ENCODE measurements around the gene KRT6C. TPM values are rescaled to one million over a fixed set of nuclear protein-coding genes. Genes with fewer than 3 reads are reported as not detected.

KRT6C gene
- total RNA-seq, 1 donor = not detected

DNA sequence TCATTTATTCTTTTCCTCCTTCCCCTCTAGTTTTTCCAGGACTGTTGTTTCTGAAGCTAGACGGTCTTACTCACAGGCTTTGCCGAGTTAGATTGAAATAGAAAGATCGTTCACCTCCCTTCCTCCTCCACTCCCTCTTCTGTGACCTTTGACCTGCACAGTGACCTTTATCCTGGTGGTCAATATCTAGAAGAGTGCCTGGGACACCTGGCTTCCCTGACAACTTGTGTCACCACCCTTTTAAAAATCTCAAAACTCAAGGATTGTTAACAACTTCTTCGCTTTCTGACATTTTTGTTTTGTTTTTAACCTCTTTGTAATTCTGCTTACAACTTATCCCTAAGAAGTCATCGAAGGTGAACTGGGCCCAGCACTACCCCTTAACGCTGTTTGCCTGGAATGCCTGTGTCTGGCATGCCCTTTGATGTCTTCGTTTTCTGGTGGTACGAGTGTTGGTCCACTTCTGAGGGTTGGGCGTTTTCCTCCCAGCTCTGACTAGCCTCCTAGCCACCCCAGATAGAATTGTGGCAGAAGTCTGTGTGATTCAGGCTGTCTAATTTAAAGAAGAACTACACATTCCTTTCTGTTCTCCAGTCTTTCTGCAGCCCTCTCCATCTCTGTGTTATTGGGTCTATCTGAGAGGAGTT lies 36.7 kb downstream of the KRT6C start:
- no peak for DNase-seq (ENCODE audit: low read depth in 2 of 3, low spot score in 2 of 3)

DNA sequence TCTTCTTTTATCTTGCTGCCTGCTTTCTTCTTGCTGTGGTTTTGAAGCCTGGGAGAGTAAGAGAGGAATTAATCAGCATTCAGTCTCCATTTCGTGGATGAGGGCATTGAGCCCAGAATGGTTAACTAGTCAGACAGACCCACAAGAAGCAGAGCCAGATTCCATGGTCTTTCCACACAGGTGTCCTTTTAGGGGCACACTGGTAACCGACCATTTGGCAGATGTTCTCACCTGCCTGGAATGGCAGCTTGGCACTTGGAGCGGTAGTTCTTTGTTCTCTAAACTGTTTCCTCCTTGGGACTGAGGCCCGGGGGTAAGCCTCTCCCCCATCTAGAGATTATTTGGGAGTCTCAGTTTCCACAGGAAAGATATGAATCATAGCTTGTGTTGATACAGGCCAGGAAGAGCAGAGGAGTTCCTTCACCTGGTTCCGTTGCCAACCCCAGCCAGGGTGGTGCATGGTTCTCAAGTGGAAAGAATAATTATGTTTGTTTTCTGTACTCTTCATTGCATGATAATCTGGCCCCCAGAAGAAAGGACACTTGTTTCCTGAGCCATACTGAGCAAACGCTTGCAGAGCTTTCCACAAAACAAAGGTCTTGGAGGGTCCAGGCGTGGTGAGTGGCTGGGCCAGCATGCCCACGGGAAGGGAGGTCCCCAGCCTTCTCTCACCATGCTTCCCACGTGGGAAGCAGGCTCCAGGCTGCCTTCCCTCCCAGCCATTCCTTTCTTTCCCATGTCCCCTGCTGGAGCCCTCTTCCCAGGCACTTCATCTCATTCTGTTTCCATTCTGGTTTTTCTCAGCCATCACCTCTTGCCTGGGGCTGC lies 37.4 kb downstream of the KRT6C start:
- DNase-seq (ENCODE audit: low read depth in 2 of 3, low spot score in 2 of 3) = no peak

DNA sequence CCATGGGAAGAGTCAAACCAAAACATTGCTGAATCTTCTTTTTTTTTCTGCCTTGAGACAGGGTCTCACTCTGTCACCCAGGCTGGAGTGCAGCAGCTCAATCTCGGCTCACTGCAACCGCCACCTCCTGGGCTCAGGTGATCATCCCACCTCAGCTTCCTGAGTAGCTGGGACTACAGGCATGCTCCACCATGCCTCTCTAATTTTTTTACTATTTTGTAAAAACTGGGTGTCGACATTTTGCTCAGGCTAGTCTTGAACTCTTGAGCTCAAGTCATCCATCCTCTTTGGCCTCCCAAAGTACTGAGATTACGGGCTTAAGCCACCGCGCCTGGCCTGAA lies 38.0 kb downstream of the KRT6C start:
- DNase-seq (ENCODE audit: low read depth in 2 of 3, low spot score in 2 of 3) = no peak

DNA sequence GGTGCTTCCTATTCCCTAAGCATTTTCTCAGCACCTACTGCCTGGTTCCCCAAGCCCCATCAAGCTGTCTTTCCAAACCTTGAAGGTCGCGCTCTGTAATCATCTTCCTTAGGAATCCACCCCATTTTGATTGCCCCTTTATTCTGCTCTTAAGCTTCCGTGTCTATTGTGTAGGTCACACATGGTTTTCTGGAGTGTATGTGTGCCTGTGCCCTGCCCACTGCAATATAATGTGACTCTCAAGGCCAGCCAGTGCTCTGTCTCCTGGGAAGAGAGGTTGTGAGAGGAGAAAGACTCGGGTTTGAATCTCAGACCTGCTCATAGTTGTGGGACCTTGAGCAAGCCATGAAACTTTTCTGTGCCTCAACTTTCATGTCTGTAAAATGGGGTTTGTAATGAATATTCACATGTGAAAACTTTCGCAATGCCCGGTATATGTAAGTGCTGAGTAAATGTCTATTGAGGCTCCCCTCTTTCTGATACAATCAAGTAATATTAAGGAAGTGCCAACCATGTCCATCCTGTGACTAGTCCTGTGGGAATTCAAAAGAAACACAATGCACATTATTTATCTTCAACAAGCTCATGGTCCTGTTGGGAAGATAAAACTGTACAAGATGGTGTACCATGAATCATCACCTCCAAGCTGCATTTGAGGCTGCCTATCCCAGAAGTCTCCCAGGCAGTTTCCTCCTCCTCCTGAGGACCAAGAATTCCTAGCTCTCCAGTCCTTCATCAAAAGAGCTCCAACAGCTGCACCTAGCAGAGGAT lies 38.7 kb downstream of the KRT6C start:
- no peak for DNase-seq (ENCODE audit: low read depth in 2 of 3, low spot score in 2 of 3)

DNA sequence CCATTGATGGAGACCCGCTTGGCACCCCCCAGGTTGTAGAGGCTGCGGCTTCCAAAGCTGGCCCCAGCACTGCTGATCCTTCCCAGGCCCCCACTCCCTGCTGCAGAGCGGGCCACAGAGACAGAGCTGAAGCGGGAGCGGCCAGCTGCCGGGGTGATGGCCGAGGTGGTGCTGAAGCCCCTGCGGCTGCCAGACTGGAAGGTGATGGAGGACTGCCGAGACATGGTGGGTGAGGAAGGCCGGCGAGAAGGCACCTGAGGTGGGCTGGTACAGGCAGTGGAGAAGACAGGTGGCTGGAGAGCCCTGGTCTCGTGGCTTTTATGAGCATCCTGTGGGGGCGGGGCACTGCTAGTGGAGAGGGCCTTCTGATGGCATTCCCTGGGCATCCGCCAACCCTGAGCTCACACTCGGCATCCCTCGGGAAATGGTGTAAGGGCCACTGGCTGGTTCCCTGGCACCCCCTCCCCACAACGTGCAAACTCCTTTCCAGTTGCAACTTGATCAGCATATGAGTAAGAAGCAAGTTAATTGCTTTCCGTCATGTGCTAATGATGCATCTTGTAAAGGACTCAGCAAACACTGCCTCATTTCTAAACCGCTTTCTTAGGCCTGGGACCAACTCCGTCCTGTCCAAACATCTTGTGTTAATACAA lies 39.4 kb downstream of the KRT6C start, which contains the start of gene KRT75:
KRT75 (minus strand) TSS at position 291 of the 653 bp plus-strand sequence; CDS start at position 224, 67 bp downstream.
- no peak for DNase-seq (ENCODE audit: low read depth in 2 of 3, low spot score in 2 of 3)

DNA sequence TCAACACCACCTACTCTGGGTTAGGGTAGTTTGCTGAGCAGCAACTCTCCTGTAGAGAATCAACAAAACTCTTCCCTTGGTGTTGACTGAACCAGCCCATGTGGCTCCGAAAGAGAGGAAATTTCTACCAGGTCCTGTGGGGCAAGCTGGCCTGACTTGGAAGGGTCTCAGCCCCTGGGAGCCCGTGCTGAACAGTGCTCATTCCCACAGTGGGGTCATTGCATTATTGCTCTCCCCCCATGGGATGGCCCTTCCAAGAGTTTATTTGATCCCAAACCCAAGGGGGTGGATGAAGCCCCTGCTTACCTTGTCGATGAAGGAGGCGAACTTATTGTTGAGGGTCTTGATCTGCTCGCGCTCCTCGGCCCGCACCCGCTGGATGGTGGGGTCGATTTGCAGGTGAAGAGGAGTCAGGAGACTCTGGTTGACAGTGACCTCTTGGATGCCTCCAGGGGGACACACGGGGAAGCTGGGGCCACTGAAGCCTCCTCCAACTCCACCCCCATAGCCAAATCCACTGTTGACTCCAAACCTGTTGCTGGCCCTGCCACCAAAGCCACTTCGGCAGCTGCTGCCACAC lies 40.0 kb downstream of the KRT6C start:
- no peak for DNase-seq (ENCODE audit: low read depth in 2 of 3, low spot score in 2 of 3)

DNA sequence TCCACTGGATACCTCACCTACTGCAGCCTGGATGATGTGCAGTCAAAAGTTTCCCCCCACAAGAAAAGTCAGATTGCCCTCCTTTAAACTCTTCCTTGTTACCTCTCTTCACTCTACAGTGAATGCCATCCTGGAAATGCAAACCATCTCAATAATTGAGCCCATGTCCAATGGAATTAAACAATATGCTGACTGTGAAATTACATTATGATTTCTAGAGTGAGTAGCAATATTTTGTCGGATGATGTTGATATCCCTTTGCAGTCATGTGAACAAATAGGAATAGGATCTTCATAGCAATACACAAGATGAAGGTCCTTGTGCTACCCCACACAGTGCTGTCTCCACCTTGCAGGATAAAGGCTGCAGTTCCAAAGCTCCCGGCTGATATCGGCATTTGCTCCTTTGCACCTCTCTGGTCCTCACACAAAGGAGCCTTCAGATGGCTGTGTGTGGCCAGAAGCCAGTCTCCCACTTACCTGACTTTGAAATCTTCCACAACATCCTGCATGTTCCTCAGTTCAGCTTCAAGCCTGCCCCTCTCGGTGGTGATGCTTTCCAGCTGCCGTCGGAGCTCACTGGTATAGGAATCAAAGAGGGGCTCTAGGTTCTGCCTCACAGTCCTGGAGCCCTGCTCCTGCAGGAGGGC lies 40.9 kb downstream of the KRT6C start:
- DNase-seq (ENCODE audit: low read depth in 2 of 3, low spot score in 2 of 3) = no peak

DNA sequence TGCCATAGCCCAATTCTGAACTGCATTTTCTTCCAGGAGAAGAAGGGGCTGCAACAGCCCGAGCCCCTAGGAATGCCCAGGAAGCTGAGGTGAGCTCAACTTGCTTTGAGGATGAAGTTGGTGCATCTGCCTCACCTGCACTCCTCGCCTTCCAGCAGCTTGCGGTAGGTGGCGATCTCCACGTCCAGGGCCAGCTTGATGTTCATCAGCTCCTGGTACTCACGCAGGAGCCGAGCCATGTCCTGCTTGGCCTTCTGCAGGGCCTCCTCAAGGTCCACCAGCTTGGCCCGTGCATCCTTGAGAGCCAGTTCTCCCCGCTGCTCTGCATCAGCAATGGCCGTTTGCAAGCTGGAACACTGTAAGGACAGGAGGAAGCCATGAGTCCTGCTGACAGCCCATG lies 45.5 kb downstream of the KRT6C start:
- no peak for DNase-seq (ENCODE audit: low read depth in 2 of 3, low spot score in 2 of 3)

DNA sequence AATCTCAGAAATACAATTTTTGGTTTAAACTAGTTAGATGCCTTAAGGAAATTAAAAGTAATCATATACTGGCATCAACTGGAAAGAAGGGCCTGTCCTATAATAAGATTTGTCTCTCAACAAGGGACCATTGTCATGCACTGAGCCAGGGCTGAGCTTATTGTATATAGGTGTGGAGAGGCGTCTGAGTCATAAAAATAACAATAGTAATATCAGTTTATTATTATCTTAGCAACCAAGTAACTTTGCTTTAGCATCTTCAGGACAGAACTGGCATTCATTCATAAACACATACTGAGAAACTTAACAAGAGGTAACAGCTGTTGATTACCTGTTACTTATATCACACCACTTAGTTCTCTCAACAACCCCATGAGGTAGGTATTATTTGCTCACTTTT lies 46.5 kb downstream of the KRT6C start:
- DNase-seq (ENCODE audit: low read depth in 2 of 3, low spot score in 2 of 3) = no peak

DNA sequence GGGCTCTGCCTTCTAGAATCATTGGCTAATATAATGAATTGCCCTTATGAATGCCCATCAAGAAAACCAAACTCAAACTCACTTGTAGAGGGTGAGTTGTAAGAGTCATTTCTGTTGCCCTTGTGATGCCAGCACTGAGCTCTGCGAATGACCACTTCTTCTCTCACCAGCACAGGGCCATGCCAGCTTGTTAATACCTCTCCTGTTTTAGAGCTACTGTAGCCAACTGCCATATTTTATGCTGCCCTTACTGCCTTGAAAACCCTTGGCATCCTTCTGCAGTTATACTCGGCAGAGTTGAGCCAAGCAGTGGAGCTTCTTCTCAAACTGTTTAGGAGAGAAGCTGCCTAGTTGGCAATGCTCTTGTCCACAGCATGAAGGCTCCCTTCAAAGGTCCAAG lies 47.6 kb downstream of the KRT6C start:
- no peak for DNase-seq (ENCODE audit: low read depth in 2 of 3, low spot score in 2 of 3)

DNA sequence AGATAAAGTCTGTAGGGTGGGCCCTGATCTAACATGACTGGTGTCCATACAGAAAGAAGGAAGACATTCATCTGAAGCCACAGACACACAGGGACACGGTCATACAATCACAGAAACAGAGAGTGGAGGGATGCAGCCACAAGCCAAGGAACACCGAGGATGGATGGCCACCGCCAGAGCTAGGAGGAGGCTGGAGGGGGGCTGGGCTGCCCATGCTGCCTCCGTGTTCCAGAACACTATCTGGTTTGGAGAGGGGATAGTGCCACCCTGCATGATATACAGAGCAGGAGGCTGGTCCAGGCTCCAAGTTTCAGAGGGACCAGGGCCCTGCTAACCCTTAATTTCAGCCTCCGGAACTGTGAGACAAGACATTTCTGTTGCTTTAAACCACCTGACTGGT lies 48.1 kb downstream of the KRT6C start:
- no peak for DNase-seq (ENCODE audit: low read depth in 2 of 3, low spot score in 2 of 3)

DNA sequence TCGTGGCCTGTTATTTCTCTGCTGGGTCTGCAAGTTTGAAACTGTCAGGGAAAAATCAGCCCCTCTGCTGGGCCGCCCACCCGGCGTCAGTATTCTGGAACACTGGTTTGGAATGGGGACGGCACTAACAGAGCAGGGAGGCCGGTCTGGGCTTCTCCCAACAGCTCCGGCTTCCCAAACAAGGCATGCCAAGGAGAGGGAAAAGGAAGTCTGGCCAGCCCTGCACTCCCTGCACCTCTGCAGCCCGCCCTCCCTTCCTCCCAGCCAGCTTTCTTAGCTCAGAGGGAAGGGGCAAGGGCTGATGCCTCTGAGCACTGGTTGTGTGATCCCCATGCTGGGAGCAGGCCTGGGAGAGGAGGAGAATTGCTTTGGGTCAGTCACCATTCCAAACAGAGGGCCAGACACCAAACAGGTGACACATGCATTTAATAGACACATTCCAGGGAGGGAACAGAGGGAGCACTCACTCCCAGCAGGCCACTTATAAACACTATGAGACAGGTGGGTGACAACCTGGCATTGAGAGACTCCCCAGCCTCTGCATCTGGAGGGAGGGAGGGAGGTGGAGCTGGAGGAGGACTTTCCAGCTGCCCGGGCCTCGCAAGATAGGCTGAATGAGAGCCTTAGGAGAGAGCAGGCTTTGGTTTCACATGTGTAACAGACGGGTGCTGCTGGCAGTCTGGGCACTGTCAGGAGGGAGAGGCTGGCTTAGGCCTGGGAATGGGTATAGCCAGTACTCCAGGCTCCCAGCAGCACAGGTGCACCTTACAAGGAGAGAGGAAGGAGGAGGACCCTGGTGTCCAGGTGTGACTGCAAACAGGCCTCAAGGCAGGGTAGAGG lies 49.7 kb downstream of the KRT6C start:
- DNase-seq (ENCODE audit: low read depth in 2 of 3, low spot score in 2 of 3) = no peak

DNA sequence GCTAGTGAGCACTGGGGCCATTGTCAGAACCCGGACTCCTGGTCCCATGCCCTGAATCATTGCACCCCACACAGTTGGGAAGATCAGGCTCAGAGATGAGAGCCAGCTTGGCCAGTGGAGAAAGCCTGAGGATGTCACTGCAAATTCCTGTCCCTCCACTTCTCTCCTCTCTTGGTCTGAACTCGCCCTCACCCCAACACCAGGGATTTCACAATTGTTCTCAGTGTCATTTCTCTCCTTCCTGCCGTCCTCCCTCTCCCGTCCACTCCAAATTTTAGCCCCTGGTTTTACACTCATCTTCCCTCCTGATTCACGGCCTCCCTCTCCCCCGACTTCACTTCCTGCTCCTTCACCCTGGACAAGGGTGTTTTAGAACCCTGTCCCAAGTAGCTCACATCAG lies 50.6 kb downstream of the KRT6C start:
- DNase-seq (ENCODE audit: low read depth in 2 of 3, low spot score in 2 of 3) = no peak

DNA sequence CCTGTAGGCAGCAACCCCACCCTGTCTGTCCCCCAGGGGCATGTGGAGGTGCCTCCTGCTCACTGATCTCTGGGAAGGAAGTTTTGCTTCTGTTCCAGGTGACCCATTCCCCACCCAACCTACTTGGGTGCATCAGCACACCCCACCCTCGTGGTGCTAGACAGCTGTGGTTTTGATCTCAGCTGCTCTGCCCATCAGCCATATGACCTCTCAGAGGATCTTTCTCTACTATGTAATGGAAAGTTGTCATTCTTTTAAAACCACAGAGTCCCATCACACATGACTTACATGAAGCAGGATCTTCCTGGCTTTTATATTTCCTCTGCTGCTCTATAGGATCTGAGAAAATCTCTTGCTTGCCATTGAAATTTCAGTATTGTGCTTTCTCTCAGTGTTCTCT lies 53.9 kb downstream of the KRT6C start:
- no peak for DNase-seq (ENCODE audit: low read depth in 2 of 3, low spot score in 2 of 3)

DNA sequence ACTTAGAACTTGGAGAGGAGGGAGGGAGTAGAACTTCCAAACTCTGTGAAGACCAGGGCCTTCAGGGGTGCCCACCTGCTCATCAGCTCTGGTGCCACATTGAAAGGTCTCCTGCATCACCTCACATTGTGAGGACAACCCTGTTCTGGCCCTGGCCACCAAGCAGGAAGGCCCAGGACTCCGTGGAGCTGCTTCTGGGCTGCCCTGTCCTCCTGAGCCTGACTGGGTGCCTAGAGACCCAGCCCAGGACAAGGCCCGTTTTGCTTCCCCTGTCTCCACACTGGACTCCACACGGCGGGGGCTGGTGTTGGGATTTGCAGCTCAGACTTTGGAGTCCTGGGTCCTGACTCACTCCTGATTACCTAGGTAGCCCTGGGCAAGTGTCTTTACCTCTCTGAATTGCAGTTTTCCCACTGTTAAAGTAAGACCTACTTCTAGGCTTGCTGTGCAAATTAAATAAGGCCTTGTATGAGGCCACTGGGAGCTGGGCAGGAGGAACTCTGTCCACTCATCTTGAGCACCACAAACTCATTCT lies 55.0 kb downstream of the KRT6C start:
- DNase-seq (ENCODE audit: low read depth in 2 of 3, low spot score in 2 of 3) = no peak

Measured in hematopoietic multipotent progenitor cell (in vitro differentiated cells).